CD4-positive, alpha-beta T cell (primary cell): ENCODE results near the gene EHD2. TPM values are rescaled to one million over a fixed set of nuclear protein-coding genes. Genes with fewer than 3 reads are reported as not detected.
A peak's percentile ranks its signal among the peaks of the same experiment; 100 is the strongest.

Experiments used
- ATAC-seq: fragments of 200-7000 bp; cut with Tn5 transposase; one replicate; pipeline ENCODE4 v1.10.0; 2022; ENCODE audit warnings: mild to moderate bottlenecking; ENCODE audit not compliant: poor library complexity
- CTCF ChIA-PET: fragments of 350-600 bp; sonication (Branson Sonifier 250); formaldehyde crosslinking; loops from one replicate; lab custom pipeline; 2021; ENCODE audit warnings: antibody characterized with exemption, inconsistent platforms; lab: Charles Lee
- POLR2A ChIA-PET: fragments of 350-600 bp; sonication (Branson Sonifier 250); formaldehyde crosslinking; loops from one replicate; lab custom pipeline; 2021; ENCODE audit warnings: antibody characterized with exemption, inconsistent platforms; lab: Charles Lee
- DNase-seq, 14 experiments: peaks; one replicate each; pipeline ENCODE4 v3.0.0-alpha.2; 2013 to 2020; ENCODE audit warnings: mixed read lengths in 2 of 14
- H3K27ac ChIP-seq, 2 donors: one replicate each; pipeline versions ENCODE4 v1.5.1 to v1.7.0; 2013; ENCODE audit warnings: low read length in 2 of 2, low read depth in 1 of 2, mild to moderate bottlenecking in 1 of 2
- H3K27me3 ChIP-seq, 2 experiments: 1 replicate in 1 of 2; 2 replicates in 1 of 2; pipeline versions ENCODE4 v1.6.1 to v1.7.0; 2013; ENCODE audit warnings: low read length in 2 of 2, control low read depth in 1 of 2, mild to moderate bottlenecking in 1 of 2, moderate library complexity in 1 of 2; ENCODE audit not compliant: insufficient read depth in 2 of 2, control insufficient read depth in 1 of 2
- H3K36me3 ChIP-seq: one replicate; pipeline ENCODE4 v1.6.1; 2013; ENCODE audit warnings: low read length, control low read depth; ENCODE audit not compliant: insufficient read depth
- H3K4me1 ChIP-seq: one replicate; pipeline ENCODE4 v1.6.1; 2013; ENCODE audit warnings: low read length, control low read depth; ENCODE audit not compliant: insufficient read depth
- H3K4me3 ChIP-seq: one replicate; pipeline ENCODE4 v1.5.1; 2013; ENCODE audit warnings: mild to moderate bottlenecking, low read length, moderate library complexity
- H3K9me3 ChIP-seq, 2 experiments: 1 replicate in 1 of 2; 2 replicates in 1 of 2; pipeline versions ENCODE4 v1.6.1 to v1.7.0; 2013; ENCODE audit warnings: low read length in 2 of 2, mild to moderate bottlenecking in 2 of 2, control low read depth in 1 of 2, moderate library complexity in 1 of 2; ENCODE audit not compliant: control insufficient read depth in 1 of 2, insufficient read depth in 1 of 2
- H3K27ac Mint-ChIP-seq: one replicate; pipeline ENCODE4 v1.8.0; 2020; ENCODE audit warnings: mixed read lengths
- H3K27me3 Mint-ChIP-seq: one replicate; pipeline ENCODE4 v1.8.0; 2021; ENCODE audit warnings: mixed read lengths
- H3K36me3 Mint-ChIP-seq: one replicate; pipeline ENCODE4 v1.8.0; 2021; ENCODE audit warnings: low read depth, mixed read lengths
- H3K4me1 Mint-ChIP-seq: one replicate; pipeline ENCODE4 v1.8.0; 2021; ENCODE audit warnings: low read depth, mixed read lengths
- H3K4me3 Mint-ChIP-seq: one replicate; pipeline ENCODE4 v1.8.0; 2020; ENCODE audit warnings: mild to moderate bottlenecking, mixed read lengths
- H3K9me3 Mint-ChIP-seq: one replicate; pipeline ENCODE4 v1.8.0; 2020; ENCODE audit warnings: mixed read lengths
- CTCF ChIP-seq: fragments of 200-600 bp; IDR thresholded peaks from one replicate; pipeline ENCODE4 v1.8.0; 2022; ENCODE audit warnings: antibody characterized with exemption, mild to moderate bottlenecking
- intact Hi-C, 2 experiments: fragments of 100-400 bp; cut with DNase I in 1 of 2; cut with micrococcal nuclease in 1 of 2; formaldehyde crosslinking; loops; one replicate each; pipeline versions ENCODE4 v1.15.1 to v1.9.0; 2023 to 2025; cut with DNase I, micrococcal nuclease
- total RNA-seq, 174 experiments: library from RNA in 2 of 174; stranded (reverse) in 2 of 174; gene quantifications; one replicate each; pipeline ENCODE4 v1.2.3 and lab custom pipeline; 2021 to 2026

Gene EHD2
- total RNA-seq, 2 experiments from 2014 or later, result 0.16 TPM; not detected in 1

- DNase-seq, result peak in 4 of 14 experiments; percentile 14 to 42 (median 28)
- Histone ChIP-seq H3K27ac (peak overlapping the region; percentile 77 to 97), H3K4me1 (peaks cover 34% of the 10 kb centered on the region), H3K9me3 (no peaks in the 10 kb centered on the region), H3K27me3 (no peaks in the 10 kb centered on the region), H3K36me3 (peaks cover 14% of the 10 kb centered on the region), H3K4me3 (peak overlapping the region; percentile 88)
- Mint-ChIP-seq H3K4me1 (peaks cover 29% of the 10 kb centered on the region), H3K4me3 (peak overlapping the region; percentile 91), H3K27me3 (no peaks in the 10 kb centered on the region), H3K9me3 (no peaks in the 10 kb centered on the region), H3K27ac (peak overlapping the region; percentile 90), H3K36me3 (peaks cover 37% of the 10 kb centered on the region)
- ChIA-PET CTCF (no interaction called here), POLR2A (interaction anchor here (0.6 kb wide), 1 partner anchor 238 kb away, joined by 3 read pairs; no protein-coding TSS in a partner anchor)
- ATAC-seq, result peak; percentile 15
- intact Hi-C loops, result loop anchor here in 1 of 2 experiments (2.0 kb wide), 1 partner anchor 36 kb away; no protein-coding TSS in a partner anchor
- no peak for TF ChIP-seq CTCF
Observed at GRCh38 chr19:47778954-47779351, 65.7 kb downstream of the EHD2 start.

- H3K4me3 Mint-ChIP-seq, result peak overlapping the region; percentile 91
- peaks cover 29% of the 10 kb centered on the region for H3K4me1 Mint-ChIP-seq
- H3K27me3 ChIP-seq, result no peaks in the 10 kb centered on the region
- peak overlapping the region; percentile 90 for H3K27ac Mint-ChIP-seq
- H3K36me3 ChIP-seq, result peaks cover 20% of the 10 kb centered on the region
- H3K27ac ChIP-seq, result no peak overlapping the region
- H3K9me3 Mint-ChIP-seq, result no peaks in the 10 kb centered on the region
- ATAC-seq (no peak), DNase-seq (no peak)
- no peaks in the 10 kb centered on the region for H3K27me3 Mint-ChIP-seq
- peaks cover 43% of the 10 kb centered on the region for H3K36me3 Mint-ChIP-seq
- POLR2A ChIA-PET, result interaction anchor here (0.6 to 1.2 kb wide), 3 partner anchors 34 to 1693 kb away, joined by 3 to 5 read pairs (median 3); partner anchors contain the start of gene NOP53
- peak overlapping the region; percentile 88 for H3K4me3 ChIP-seq
- no peak for TF ChIP-seq CTCF
- intact Hi-C loops, result loop anchor here in 1 of 2 experiments (2.0 kb wide), 1 partner anchor 37 kb away; no protein-coding TSS in a partner anchor
- CTCF ChIA-PET, result no interaction called here
- H3K9me3 ChIP-seq, result no peaks in the 10 kb centered on the region
- H3K4me1 ChIP-seq, result peaks cover 34% of the 10 kb centered on the region
Observed at GRCh38 chr19:47779524-47780214, 66.4 kb downstream of the EHD2 start.

- Mint-ChIP-seq H3K9me3 (no peaks in the 10 kb centered on the region), H3K4me1 (peaks cover 29% of the 10 kb centered on the region), H3K4me3 (peak overlapping the region; percentile 91), H3K27ac (peak overlapping the region; percentile 90), H3K36me3 (peaks cover 46% of the 10 kb centered on the region), H3K27me3 (no peaks in the 10 kb centered on the region)
- Histone ChIP-seq H3K27ac (no peak overlapping the region), H3K4me1 (peaks cover 34% of the 10 kb centered on the region), H3K36me3 (peaks cover 21% of the 10 kb centered on the region), H3K27me3 (no peaks in the 10 kb centered on the region), H3K4me3 (peak overlapping the region; percentile 88), H3K9me3 (no peaks in the 10 kb centered on the region)
- POLR2A ChIA-PET, result interaction anchor here (0.6 to 1.2 kb wide), 3 partner anchors 35 to 1692 kb away, joined by 3 to 5 read pairs (median 3); partner anchors contain the start of gene NOP53
- intact Hi-C loops, result no loop called here
- ATAC-seq, result no peak
- CTCF ChIA-PET, result no interaction called here
- no peak for DNase-seq
- no peak for TF ChIP-seq CTCF
Observed at GRCh38 chr19:47780215-47780551, 67.0 kb downstream of the EHD2 start.
